ACHN (cell line): ENCODE results near the gene CAPN5.

Experiments
- DNase-seq: peaks from one replicate; pipeline ENCODE4 v3.0.0-alpha.2; 2015
- in situ Hi-C: cut with HindIII; loops from 2 replicates; pipeline ENCODE4 v1.10.0; 2017; ENCODE audit warnings: low sequenced_read_pairs, low pct_ligation_motif_present, low pct_unique_long_range_greater_than_20kb

Gene CAPN5

DNA sequence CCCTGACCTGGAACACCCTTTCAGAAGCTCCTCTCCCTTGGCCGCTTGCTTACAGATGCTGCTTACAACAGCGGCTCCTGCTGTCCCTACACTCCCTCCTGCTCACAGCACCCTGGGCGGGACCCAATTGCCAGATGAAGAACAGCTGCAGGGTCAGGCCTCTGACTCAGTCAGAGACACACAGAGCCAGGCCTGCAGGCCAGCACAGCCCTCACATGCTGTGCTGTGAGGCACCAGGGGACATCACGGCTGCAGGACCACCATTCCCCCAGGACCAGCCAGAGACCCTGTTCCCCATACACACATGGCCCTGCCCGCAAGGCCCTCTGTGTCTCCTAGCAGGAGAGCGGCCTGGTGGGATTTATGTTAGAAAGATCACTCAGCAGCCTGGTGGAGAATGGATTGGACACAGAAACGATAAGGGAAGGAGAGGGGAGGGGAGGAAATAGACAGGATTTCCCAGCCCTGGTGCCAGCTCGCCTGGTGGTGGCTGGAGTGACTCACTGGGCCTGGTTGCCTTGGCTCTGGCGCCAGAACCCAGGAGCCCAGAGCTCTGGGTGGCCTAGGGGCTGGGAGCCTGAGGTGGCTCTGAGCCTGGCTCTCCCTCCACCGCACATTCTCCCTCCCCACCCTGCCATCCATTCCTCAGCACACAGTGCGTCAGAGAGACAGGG, 6.7 kb downstream of the CAPN5 start:
- peak; percentile 64 for DNase-seq
- in situ Hi-C loops: no loop called here

DNA sequence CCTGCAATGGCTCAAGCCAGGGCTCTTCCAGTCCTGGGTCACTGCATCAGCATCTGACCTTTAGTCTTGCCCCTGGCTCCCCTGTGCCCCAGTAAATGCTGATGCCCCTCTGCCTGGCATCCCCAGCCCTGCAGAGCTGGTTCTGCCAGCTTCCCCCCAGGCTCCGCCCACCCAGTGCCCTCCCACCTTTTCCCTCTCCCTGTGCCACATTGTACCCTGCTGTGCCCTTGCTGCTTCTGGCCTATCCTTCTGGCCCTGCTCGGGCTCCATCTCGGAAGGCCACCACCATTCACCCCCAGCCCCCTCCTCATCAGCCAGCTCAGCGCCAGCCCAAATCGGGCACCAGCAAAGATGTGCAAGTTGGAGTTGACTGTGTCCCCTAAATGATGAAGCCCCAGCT, 7.4 kb downstream of the CAPN5 start:
- in situ Hi-C loops: no loop called here
- no peak for DNase-seq

DNA sequence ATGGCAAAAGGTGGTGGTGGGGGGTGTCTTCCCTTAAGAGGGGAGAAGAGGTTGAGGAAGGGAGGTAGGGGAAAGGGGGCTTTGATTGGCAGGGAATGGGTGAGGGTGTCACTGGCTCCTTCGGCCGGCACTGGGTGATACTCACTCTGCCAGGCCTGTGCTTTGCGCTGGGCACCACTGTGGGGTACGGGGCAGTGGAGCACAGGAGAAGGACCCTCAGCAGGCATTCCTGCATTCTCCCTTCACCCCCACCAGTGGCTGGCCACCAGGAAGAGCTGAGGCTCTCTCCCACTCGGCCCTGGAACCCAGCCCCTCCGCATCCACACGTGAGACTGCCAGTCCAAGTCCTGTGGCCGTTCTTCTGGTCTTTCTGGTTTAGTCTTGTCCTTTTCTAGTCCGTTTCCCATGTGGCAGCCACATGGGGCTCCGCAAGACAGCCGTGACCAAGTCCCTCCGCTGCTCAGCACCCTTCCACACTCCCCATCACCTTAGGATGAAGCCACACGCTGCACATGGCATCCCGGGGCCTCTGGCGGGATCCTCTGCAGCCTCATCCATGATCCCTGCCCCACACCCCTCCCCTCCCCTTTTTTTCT, 8.0 kb downstream of the CAPN5 start:
- DNase-seq: no peak
- in situ Hi-C loops: no loop called here

GRCh38 chr11:77075425-77075905, 8.7 kb downstream of the CAPN5 start:
- in situ Hi-C loops: no loop called here
- no peak for DNase-seq

GRCh38 chr11:77079666-77080065, 12.9 kb downstream of the CAPN5 start:
- in situ Hi-C loops: no loop called here
- DNase-seq: no peak

GRCh38 chr11:77080643-77081210, 14.0 kb downstream of the CAPN5 start:
- in situ Hi-C loops: no loop called here
- DNase-seq: no peak

DNA sequence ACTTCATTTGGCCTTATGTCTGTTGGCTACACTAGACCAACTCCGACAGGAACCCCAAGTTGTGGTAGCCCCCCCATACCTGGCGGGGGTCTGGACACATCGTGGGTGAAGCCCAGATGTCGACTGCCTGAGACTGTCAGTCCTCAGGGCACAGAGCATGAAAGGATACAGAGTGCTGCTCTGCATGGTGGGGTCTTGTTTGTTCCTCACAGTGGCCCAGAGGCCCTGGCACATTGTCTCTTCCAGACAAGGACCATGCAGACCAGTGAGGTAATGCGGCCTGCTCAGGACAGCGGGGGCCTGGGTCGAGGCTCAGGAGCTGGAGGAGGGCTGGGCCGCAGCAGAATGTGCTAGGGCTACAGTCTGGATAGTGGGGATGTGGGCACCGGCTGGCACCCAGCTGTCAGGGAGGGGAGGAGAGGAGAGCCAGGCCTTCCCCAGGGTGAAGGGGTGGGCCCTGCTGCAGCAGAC, 14.6 kb downstream of the CAPN5 start:
- in situ Hi-C loops: no loop called here
- no peak for DNase-seq

- in situ Hi-C loops: no loop called here
- DNase-seq: no peak
Measured at GRCh38 chr11:77081976-77082836, 15.4 kb downstream of the CAPN5 start.

GRCh38 chr11:77082838-77083565, 16.2 kb downstream of the CAPN5 start:
- DNase-seq: no peak
- in situ Hi-C loops: no loop called here

- no peak for DNase-seq
Measured at GRCh38 chr11:77083566-77084245, 16.9 kb downstream of the CAPN5 start.

GRCh38 chr11:77084581-77085191, 17.9 kb downstream of the CAPN5 start:
- in situ Hi-C loops: no loop called here
- no peak for DNase-seq

More at GRCh38 chr11:77083566-77084245, 16.9 kb downstream of the CAPN5 start:
- in situ Hi-C loops: no loop called here

- in situ Hi-C loops: no loop called here
- no peak for DNase-seq
Measured at GRCh38 chr11:77085652-77086051, 18.9 kb downstream of the CAPN5 start.

DNA sequence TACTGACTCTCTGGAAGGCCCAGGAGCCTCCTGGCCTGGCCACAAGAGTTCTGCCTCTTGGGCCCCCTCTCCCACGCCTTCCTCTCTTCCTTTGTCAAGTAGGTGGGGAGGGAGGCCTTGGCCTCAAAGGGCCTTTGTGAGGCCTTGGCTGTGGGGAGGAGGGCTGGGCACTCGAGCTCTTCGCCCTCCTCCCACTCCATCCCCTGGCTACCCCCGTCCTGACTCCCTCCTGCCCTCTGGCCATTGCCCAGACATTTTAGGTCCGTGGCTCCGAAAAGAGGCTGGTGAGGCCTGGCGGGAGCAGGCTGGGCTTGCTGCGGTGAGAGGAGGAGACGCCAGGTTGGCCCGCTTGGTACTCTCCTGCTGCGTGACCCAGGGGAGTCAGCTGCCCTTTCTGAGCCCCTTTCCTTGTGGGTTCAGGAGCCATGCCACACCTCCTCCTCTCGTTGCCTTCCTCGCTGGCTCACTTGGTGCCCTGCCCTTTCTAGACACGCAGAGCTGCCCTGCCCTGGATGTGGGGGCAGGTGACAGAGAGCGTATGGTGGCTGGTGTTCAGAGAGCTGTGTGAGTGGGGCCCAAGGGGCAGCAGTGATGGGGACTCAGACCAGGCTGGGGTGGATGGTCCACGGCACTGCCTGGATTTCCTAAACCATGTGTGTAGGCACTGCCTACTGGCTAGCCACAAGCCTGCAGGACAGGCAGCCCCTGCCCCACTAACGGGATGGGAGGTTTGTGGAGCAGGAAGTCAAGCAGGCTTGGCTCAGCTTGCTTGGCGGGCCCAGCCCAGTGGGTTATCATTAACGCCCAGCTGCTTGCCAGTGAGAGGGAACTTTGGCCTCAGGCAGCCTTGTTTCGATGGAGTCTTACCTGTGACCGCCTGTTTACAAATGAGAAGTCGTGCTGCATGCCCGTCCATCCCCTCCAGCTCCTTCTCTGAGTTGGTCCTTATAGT, 20.0 kb downstream of the CAPN5 start:
- no peak for DNase-seq
- in situ Hi-C loops: no loop called here

GRCh38 chr11:77087723-77088225, 21.0 kb downstream of the CAPN5 start:
- DNase-seq: no peak
- in situ Hi-C loops: no loop called here

DNA sequence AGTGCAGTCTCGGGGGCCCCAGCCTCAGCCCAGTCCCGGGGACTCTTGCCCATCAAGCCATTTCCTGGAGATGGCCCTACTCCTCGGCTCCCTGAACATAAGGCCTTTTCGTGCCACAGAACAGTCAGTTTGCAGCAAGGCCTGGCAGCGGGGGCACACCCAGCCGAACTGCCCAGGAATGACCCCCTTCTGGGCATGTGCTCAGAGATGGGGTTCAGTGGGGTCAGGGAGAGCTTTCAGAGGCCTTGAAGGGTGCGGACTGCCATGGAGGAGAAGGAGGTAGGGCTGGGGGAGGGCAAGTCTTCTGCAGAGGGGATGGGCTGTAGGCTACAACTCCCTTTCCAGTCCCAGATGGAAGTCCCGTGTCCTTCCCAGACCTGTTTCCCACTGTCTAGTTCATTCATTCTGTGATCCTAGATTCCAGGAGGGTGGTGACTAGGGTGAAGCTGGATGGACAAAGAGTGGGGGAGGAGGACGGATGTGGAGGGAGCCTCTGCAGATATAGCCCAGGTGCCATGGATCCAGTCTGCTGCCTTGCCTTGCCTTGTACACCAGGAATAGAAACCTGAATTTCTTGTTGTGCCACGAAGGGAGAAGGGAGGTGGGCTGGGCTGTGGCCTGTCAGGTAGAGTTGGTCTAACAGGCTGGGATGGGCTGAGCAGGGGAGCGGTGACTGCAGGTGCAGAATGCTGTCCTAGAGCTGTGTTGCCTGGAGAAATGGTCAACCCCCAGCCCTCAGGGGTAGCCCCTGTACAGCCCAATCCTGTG, 21.6 kb downstream of the CAPN5 start:
- DNase-seq: no peak
- in situ Hi-C loops: no loop called here
